ENCODE measurements around the gene CAMK1.
A peak's percentile ranks its signal among the peaks of the same experiment; 100 is the strongest.

The CAMK1 gene

DNA sequence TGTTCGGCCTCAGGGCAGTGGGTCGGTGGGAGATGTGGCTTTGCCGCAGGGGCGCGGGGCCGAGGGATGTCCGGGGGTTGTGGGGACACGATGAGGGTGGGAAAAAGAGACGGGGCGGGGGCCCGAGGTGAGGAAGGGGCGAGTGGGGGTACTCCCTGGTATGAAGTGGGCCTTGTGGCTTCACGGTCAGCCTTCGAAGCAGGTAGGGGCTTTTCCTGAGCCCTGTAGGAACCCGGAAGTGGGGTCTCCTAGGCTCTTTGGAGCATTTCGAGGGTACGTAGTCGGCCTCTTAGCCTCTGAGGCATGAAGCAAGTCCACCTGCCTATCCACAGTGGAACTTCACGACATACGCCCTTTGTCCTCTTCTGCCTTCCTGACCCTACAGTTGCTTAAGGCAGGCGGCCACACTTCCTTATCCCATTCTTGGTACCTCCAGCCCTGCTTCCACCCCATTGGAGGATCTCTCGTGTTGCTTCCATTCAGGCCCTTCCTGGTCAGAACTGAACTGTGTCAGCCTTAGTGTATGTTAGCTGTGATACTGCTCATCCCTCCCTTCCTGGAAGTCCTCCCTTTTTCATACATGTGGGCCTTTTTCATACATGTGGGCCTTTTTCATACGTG, 23.5 kb upstream of the CAMK1 start:
- peak; percentile 64 for DNase-seq (ENCODE audit: low read depth)

DNA sequence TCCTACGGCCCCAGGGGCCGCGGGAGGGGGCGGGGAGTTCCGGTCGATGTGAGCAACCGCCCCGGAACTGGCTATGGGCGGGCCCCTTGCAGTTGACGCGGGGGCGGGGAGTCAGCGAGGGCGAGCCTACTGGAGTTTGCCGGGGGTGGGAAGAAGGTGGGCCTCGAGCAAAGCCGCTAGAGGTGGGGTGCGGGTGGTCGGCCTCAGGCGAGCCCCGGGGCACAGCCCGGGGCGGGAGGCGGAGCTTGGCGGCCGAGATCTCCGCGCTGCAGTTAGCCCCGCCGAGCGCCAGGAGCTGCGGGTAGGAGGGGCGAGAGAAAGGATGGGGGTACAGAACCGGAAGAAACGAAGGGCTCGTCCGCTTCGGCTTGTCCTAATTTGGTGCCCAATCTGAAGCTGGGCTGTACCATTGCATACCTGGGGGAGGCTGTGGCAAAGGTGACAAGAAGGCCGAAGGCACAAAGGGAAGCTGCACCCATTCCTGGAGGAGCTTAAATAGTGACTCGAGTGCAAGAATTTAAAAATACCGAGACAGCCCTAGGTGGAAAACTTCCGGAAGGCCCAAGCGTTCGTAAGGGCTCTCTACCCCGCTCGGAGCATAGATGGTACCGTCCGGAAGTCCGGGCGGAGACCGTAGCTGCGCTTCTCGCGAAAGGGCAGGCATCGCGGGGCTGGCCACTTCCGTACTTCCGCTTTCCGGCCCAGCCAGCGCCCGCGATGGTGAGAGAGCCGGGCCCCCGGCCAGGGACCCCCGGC, 22.8 kb upstream of the CAMK1 start, which contains the start of the genes ARPC4 and TADA3:
Gene ARPC4, plus strand, starts transcription at position 678 of the 756 bp plus-strand sequence. Its CDS starts 40 bp downstream, at position 718.
Gene TADA3, minus strand, starts transcription at position 69 of the 756 bp plus-strand sequence. CDS start 1,007 bp downstream, outside the sequence.
- DNase-seq (ENCODE audit: low read depth): peak; percentile 96

DNA sequence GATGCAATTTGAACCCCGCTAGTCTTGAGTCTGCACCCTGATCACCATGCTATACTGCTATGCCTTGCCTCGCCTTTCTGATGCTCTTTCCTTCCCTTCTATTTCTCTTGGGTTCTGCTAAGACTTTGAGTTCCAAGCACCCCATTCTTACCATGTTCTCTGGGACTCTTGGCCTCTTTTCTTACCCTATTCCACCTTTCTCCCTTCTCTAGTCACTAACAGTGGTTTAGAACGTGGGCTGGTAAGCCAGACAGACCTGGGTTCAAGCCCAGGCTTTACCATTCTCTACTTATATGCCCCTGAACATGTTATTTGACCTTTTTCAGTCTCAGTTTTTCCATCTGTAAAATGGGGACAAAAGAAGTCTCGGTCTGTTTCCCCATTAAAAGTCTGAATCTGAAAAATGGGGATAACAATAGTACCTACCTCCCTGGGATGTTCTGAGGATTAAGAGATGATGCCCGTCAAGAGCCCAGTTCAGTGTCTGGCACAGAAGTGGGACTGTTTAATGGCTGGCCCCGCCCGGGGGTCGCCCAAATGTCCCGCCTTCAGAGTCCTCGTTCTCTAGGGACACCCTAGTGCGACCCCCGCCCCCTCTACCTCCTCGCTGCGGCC, 22.1 kb upstream of the CAMK1 start:
- no peak for DNase-seq (ENCODE audit: low read depth)

DNA sequence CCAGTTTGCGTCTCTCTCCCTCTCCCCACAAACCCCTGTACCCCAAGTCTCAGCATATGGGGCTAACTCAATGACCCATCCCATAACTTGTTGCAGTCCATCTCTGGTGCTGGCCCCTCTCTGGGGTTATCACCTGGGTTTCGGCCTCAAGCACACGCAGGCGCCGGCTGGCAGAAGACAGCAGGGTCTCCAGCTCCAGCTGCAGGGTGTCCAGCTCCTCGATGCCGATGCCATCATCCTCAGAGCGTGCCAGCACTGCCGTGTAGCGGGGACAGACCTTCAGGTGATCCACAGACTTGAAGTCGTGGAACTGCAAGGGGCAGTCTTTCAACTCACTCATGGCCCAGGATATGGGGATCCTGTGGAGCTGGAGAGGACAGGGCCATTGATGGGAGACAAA, 21.4 kb upstream of the CAMK1 start:
- no peak for DNase-seq (ENCODE audit: low read depth)

GRCh38 chr3:9787714-9788113, 18.0 kb upstream of the CAMK1 start:
- DNase-seq (ENCODE audit: low read depth): no peak

GRCh38 chr3:9786825-9787669, 17.3 kb upstream of the CAMK1 start:
- no peak for DNase-seq (ENCODE audit: low read depth)

DNA sequence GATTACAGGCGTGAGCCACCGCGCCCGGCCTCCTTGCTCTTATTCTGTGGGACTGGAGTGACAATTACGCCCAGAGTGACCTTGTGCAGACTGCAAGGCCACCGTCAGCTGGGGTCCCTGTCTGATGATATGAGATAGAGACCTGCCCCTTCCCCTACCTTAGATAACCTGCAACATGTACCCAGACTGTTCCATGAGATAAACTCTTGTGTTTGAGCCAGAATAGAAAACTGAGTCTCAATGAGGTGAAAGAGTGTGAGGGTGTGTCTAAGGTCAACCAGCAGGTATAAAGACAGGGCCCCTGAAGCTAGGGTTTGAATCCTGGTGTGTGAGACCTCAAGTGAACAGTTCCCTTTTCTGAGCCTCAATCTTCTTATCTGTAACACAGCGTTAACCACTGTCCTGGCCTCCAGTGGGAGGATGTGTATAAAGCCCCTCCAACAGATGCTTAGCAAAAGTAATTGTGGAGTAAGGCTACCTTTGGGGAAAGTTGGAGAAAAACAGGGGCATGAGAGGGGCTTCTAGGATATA, 16.5 kb upstream of the CAMK1 start:
- DNase-seq (ENCODE audit: low read depth): no peak

DNA sequence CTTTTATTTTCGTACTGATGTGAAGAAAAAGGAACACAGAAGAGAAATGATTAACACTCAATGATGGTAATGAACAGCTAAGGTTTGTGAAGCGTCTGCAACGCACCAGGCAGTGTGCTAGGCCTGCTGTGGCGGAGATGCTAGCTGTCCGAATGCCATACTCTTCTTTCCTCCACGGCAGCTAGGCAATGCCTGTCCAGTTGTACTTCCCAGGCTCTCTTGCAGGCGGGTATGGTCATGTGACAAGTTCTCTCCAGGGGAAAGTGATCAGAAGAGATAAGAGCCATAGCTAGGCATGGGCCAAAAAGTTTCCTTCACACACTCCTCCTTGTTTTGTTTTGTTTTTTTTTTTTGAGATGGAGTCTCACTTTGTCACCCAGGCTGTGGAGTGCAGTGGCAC, 15.9 kb upstream of the CAMK1 start:
- DNase-seq (ENCODE audit: low read depth): no peak

- DNase-seq (ENCODE audit: low read depth): peak; percentile 67
Observed at GRCh38 chr3:9784965-9785364, 15.2 kb upstream of the CAMK1 start.

DNA sequence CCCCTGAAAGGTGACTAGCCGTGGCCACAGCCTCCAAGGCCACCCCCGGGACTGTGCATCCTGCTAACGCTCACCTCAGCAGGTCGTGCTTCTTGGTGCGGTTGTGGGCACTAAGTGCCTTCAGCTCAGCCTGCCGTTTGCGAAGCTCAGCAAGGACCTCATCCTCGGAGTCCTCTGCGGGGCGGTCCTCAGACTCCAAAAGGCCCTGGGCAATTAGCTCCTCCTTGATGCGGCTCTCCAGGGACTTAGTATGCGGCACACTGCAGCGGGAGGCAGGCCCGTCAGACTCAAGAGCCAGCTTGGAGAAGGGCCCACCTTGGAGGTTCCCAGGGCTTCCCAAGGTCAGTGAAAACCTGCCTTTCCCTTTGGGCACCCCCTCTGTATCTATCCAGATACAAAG, 14.2 kb upstream of the CAMK1 start:
- no peak for DNase-seq (ENCODE audit: low read depth)

DNA sequence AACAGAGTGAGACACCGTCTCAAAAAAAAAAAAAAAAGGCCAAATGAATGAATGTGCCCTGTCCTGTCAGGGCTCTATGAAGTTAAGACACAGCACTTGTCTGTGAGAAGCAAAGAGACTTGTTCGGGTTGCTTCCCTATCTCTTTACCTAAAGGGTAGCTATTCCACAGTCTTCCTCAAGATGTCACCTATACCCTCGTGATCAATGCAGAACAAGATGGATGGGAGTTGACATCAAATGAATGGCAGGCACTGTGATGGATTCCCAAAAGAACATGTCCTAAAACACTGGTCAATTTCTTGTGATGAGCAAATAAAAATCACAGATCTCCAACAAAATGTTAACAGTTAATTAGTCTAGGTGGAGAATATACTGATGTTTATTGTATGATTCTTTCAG, 13.0 kb upstream of the CAMK1 start:
- no peak for DNase-seq (ENCODE audit: low read depth)

DNA sequence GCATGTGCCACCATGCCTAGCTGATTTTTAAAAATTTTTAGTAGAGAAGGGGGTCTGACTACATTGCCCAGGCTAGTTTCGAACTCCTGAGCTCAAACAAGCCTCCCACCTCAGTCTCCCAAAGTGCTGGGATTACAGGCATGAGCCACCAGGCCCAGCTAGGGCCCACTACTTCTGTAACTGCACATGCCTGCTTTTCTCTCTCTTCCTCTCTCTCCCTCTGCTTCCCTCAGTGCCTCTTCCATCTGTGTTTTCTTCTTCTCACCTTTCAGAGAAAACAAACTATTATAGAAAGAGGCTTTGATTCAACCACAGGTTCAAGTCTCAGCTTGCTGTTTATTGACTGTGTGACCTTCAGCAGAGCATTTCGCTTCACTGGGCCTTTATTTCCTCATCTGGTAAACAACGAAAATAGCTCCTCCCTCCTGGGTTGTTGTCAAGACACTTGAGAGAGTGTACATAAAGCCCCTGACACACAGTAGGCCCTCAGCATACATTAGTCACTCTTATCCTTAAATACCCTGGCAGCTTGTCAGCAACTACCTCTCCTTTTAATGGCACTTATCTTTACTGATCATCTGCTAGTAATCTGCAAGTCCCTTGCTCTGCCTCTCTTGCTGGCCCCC, 12.3 kb upstream of the CAMK1 start:
- no peak for DNase-seq (ENCODE audit: low read depth)

GRCh38 chr3:9781551-9781950, 11.8 kb upstream of the CAMK1 start:
- no peak for DNase-seq (ENCODE audit: low read depth)

DNA sequence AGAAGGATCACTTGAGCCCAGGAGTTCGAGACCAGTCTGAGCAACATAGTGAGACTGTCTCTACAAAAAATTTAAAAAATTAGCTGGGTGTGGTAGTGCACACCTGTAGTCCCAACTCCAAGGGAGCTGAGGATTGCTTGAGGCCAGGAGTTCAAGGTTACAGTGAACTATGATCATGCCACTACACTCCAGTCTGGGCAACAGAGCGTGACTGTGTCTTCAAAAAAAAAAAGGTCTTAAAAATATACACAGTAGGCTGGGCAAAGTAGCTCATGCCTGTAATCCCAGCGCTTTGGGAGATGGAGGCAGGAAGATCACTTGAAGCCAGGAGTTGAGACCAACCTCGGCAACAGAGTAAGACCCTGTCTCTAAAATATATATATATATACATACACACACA, 11.2 kb upstream of the CAMK1 start:
- no peak for DNase-seq (ENCODE audit: low read depth)

DNA sequence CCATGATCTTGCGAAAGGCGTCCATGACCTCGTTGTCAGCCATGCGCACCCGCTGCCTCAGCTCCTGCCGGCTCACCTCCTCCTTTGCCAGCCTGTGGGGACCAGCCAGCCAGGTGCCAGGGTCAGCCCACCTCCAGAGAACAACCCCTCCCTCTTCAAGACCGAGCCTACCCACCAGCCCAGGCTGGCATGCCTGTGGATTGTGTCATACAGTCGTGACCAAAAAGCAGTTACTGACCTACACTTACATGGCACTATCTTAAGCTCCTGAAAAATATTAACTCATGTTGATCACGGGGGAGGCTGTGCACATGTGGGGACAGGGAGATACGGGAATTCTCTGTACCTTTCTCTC, 10.7 kb upstream of the CAMK1 start:
- DNase-seq (ENCODE audit: low read depth): no peak

DNA sequence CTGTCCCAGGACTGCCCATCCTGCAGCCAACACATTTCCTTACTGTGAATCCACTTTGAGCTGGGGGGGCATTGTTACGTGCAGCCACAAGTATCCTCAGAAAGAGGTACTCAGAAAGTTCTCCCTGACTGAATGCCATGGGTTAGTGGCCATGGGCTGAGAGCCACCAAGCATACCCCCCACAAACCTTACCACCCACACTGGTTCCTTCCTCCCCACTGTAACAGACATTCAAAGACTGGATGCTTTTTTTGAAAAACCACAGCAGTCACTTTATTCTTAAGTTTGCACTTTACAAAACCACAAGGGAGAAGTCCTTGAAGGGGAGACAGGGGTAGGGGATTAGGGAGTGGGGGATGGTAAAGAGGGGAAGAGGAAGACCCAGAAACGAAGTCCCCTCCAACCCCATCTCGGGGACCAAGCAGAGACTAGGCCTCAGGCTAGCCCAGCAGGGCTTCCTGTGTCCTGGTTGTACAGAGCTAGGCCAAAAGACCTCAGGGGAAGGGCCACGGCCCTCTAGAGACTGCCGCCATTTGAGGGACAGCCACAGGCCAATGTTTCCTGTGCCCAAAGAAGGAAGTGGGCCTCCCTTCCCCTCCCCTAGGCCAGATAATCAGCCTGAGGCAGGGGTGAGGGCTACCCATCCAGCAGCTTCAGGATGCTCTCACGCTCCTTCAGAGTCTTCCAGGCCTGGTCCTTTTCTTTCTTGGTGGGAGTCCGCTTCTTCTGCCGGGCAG, 10.1 kb upstream of the CAMK1 start:
- no peak for DNase-seq (ENCODE audit: low read depth)

DNA sequence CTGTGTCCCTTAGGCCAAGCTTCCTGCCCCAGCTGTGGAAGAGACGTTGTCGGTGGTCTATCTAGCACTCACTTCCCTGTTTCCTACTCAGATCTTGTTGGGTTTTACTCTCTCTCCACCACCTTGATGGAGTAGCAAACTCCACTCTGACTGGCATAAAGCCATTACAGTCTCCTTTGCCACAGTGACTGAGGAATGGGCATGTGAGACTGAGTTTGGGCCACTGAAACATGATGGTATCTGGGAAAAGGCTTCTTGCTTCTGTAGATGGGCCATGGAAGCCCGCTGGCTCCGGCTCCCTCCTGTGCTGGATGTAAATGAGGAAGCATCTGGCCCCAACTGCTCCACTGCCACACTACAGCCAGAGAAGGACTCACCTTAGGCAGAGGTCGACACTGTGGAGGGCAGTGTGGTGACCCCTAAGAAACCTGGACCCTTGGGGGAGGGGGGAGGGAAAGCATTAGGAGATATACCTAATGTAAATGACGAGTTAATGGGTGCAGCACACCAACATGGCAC, 9.4 kb upstream of the CAMK1 start:
- no peak for DNase-seq (ENCODE audit: low read depth)

DNA sequence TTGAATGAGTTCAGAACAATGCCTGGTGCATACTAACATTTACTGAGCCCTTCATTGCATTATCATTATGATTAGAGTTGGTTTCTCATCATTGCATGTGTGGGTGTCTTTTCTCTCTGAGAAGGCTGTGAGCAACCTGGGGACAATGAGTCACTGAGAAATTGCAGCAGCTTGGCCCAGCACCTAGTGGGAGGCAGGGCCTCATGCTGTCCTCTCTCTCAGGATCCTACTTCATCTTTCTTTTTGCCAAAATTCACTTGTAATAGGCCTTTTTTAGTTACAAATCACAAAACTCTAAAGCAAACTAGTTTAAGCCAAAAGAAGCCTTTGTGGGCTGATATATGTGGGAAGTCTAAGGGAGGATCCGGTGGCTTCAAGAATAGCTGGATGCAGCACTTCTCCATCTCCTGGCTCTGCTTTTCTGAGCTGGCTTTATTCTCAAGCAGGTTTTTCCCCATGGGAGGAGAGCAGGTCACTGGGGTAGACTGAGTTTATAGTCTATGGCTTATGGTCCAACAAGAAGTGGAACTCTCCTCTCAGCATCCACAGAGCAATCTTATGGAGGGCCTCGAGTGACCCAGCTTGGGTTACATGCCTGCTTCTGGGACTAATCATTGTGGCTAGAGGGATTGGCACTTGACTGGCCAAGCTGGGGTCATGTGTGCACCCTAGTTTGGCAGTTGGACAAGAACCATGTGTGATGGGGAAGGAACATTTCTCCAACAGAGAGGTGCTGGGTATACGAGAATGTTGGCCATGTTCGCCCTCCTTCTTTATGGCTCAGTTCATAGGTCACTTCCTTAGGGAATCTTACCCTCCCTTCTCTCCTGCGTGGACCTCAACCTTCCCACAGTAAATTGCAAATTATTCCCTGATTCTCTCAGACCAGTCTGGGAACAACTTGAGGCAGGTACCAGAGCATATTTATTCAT, 8.7 kb upstream of the CAMK1 start:
- DNase-seq (ENCODE audit: low read depth): peak; percentile 69

DNA sequence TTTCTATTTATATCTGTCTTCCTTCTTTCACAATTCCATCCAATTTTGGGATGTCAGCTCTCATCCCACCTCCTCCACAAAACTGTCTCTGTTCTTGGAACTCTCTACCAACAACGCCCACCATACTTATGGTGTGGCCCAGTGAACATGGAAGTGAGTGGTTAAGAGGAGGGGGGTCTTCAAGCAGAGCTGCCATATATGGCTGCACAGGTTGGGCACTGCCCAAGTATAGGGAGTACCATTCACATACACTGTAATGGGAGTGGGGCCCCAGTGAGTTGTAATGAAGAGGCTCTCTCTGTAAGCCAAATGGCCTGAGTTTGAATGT, 7.9 kb upstream of the CAMK1 start:
- no peak for DNase-seq (ENCODE audit: low read depth)
